GM21390 (cell line): Measurements from ENCODE around the gene KANK4.
"Not testable (repeated sequence)": the region's sequence is repeated elsewhere in the genome, so short reads cannot be mapped to it uniquely, and the experiment has no call there.

Experiments
- ATAC-seq: cut with Tn5 transposase; IDR thresholded peaks from one replicate; pipeline ENCODE4 v1.9.1; 2021; ENCODE audit not compliant: unreplicated experiment

Gene KANK4

GRCh38 chr1:62241371-62242131 lies 77.7 kb downstream of the KANK4 start:
- ATAC-seq: no peak

GRCh38 chr1:62240651-62241370 lies 78.4 kb downstream of the KANK4 start:
- no peak for ATAC-seq

GRCh38 chr1:62239652-62240403 lies 79.4 kb downstream of the KANK4 start:
- ATAC-seq: not testable (repeated sequence)

- ATAC-seq: no peak
Measured at GRCh38 chr1:62238507-62238906, 80.7 kb downstream of the KANK4 start.

- no peak for ATAC-seq
Measured at GRCh38 chr1:62237950-62238374, 81.3 kb downstream of the KANK4 start.

GRCh38 chr1:62237361-62237760 lies 81.9 kb downstream of the KANK4 start:
- no peak for ATAC-seq

GRCh38 chr1:62235576-62235975 lies 83.7 kb downstream of the KANK4 start:
- ATAC-seq: no peak

GRCh38 chr1:62234688-62235087 lies 84.5 kb downstream of the KANK4 start:
- no peak for ATAC-seq

- no peak for ATAC-seq
Measured at GRCh38 chr1:62233926-62234450, 85.2 kb downstream of the KANK4 start.

- ATAC-seq: no peak
Measured at GRCh38 chr1:62232871-62233278, 86.4 kb downstream of the KANK4 start.

- ATAC-seq: no peak
Measured at GRCh38 chr1:62230718-62231117, 88.5 kb downstream of the KANK4 start.

- ATAC-seq: no peak
Measured at GRCh38 chr1:62229932-62230331, 89.3 kb downstream of the KANK4 start.

- no peak for ATAC-seq
Measured at GRCh38 chr1:62229468-62229867, 89.8 kb downstream of the KANK4 start.

- ATAC-seq: no peak
Measured at GRCh38 chr1:62228883-62229187, 90.4 kb downstream of the KANK4 start.

- ATAC-seq: no peak
Measured at GRCh38 chr1:62228136-62228882, 90.9 kb downstream of the KANK4 start.

- ATAC-seq: no peak
Measured at GRCh38 chr1:62227496-62227895, 91.7 kb downstream of the KANK4 start.

GRCh38 chr1:62224182-62224581 lies 95.1 kb downstream of the KANK4 start:
- ATAC-seq: no peak

- ATAC-seq: no peak
Measured at GRCh38 chr1:62222321-62222720, 96.9 kb downstream of the KANK4 start.

- no peak for ATAC-seq
Measured at GRCh38 chr1:62221171-62221570, 98.1 kb downstream of the KANK4 start.

- not testable (repeated sequence) for ATAC-seq
Measured at GRCh38 chr1:62220456-62220855, 98.8 kb downstream of the KANK4 start.

- ATAC-seq: no peak
Measured at GRCh38 chr1:62218604-62219003, 100.6 kb downstream of the KANK4 start.
